Non-pigmented ciliary epithelial cell (primary cell): ENCODE data around the gene MAP6.

Experiments
- DNase-seq: peaks from one replicate; pipeline ENCODE4 v3.0.0-alpha.2; 2010; ENCODE audit warnings: low read depth

MAP6 gene

GRCh38 chr11:75549370-75549958 lies 119.4 kb downstream of the MAP6 start:
- DNase-seq: no peak

- DNase-seq: no peak
These were observed 120.1 kb downstream of the MAP6 start for GRCh38 chr11:75548595-75549272.

GRCh38 chr11:75547617-75548058 lies 121.2 kb downstream of the MAP6 start:
- no peak for DNase-seq

DNA sequence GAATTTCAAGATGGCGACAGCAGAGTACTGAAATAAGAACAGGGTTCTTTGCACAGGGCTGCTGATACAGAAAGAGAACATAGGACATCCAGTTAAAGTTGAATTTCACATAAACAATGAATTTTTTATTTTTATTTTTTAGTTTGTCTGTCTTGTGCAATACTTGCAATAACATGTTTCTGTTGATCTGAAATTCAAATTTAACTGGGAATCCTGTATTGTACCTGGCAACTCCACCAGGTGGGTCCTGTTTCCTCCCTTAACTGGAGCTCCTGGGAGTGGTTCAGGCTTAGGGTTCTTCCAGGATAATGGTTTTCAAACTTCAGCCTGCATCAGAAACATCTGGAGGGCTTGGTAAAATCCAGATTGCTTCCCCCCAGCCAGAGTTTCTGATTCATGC lies 121.7 kb downstream of the MAP6 start:
- no peak for DNase-seq

- no peak for DNase-seq
These were observed 125.0 kb downstream of the MAP6 start for GRCh38 chr11:75543806-75544205.

DNA sequence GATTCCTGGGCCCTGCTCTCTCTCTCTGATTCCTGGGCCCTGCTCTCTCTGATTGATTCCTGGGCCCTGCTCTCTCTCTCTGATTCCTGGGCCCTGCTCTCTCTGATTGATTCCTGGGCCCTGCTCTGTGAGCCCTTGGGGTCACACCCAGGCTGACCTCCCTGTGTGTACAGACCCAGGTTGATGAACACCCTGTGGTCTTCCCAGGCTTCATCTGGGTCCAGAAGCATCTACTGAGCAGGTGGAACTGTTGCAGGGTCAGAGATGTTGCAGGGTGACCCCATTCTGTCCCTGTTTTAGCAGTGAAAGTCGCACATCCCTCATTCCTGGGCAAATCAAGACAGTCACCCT lies 126.8 kb downstream of the MAP6 start:
- no peak for DNase-seq

GRCh38 chr11:75541193-75542087 lies 127.4 kb downstream of the MAP6 start:
- no peak for DNase-seq

GRCh38 chr11:75539459-75540334 lies 129.1 kb downstream of the MAP6 start:
- no peak for DNase-seq

DNA sequence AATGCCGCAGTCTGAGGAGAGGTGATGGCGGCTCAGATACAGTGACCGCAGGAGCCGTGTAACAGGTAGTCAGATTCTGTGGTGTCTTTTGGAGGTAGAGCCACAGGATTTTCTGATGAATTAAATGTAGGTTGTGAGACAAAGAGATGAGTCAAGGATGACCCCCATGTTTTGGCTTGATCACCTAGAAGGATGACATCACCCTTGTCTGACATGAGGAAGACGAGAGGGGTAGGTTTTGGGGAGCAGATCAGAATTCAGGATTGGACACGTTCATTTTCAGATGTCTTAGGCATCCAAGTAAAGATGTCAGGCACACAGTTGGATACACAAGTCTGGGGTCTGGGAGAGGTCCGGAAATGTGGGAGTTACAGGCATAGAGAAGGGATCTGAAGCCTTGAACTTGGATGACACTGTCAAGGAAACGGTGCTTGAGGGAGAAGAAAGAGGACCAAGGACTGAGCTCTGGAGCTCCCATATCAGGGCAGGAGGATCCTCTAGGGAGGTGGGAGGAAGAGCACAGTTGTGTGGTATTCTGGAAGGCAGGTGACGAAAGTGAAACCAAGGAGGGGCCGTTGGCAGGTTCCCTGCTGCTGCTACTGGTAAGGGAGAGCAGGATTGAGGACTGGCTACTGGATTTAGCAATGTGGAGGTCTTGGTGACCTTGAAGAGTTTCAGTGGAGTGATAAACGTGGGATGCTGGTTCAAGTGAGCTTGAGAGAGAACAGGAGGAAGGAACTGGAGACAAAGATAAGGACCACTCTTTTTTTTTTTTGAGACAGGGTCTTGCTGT lies 130.5 kb downstream of the MAP6 start:
- no peak for DNase-seq

DNA sequence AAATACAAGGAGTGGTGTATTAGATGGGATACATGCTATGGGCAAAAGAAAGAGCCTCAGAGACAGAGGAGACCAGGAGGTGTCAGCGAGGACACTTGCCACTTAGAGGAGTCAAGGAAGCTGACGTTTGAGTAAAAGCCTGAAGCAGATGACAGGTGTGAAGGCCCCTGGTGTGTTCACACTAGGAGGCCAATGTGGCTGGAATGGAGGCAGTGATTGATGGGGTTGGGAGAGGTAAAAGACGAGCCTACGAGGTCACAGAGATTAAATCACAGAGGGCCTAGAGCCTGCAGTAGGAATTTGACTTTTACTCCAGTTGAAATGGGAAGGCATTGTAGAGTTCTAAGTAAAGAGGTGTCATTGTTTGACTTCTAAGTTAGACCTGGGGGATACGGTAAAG lies 131.1 kb downstream of the MAP6 start:
- no peak for DNase-seq
